Measurements from ENCODE around the gene DDX54.
A peak's percentile ranks its signal among the peaks of the same experiment; 100 is the strongest.
"Not testable (repeated sequence)": the region's sequence is repeated elsewhere in the genome, so short reads cannot be mapped to it uniquely, and the experiment has no call there.

The DDX54 gene

GRCh38 chr12:113145720-113146551, 39.3 kb downstream of the DDX54 start:
- DNase-seq (ENCODE audit: low read depth, low spot score) = no peak
- H3K27ac ChIP-seq = no peak overlapping the region

GRCh38 chr12:113144806-113145205, 40.5 kb downstream of the DDX54 start:
- DNase-seq (ENCODE audit: low read depth, low spot score) = no peak
- H3K27ac ChIP-seq = no peak overlapping the region

GRCh38 chr12:113143959-113144358, 41.3 kb downstream of the DDX54 start:
- H3K27ac ChIP-seq = no peak overlapping the region
- no peak for DNase-seq (ENCODE audit: low read depth, low spot score)

GRCh38 chr12:113142886-113143332, 42.4 kb downstream of the DDX54 start:
- DNase-seq (ENCODE audit: low read depth, low spot score) = no peak
- no peak overlapping the region for H3K27ac ChIP-seq

GRCh38 chr12:113142173-113142885, 42.9 kb downstream of the DDX54 start:
- no peak overlapping the region for H3K27ac ChIP-seq
- no peak for DNase-seq (ENCODE audit: low read depth, low spot score)

- not testable (repeated sequence) for DNase-seq (ENCODE audit: low read depth, low spot score); H3K27ac ChIP-seq
Measured at GRCh38 chr12:113141716-113142115, 43.6 kb downstream of the DDX54 start.

GRCh38 chr12:113140706-113141105, 44.6 kb downstream of the DDX54 start:
- DNase-seq (ENCODE audit: low read depth, low spot score) = no peak
- no peak overlapping the region for H3K27ac ChIP-seq

DNA sequence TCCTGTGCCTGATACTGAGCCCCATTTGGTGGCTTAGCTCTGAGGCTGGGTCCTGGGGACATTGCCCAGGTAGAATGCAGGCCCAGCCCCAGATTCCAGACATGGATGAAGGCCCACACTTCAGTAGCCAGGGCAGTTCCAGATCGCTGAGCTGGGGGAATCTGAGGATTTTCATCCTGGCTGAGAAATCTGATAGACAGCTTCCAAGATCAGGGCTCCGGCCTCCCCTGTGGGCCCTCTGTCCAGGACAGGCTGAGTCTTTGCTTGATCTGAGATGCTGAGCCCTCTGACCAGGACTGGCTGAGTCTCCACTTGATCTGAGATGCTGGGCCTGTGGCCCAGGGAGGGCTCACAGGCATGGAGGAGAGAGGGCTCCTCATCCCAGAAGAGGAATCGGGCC, 46.5 kb downstream of the DDX54 start:
- DNase-seq (ENCODE audit: low read depth, low spot score) = no peak
- H3K27ac ChIP-seq = no peak overlapping the region

DNA sequence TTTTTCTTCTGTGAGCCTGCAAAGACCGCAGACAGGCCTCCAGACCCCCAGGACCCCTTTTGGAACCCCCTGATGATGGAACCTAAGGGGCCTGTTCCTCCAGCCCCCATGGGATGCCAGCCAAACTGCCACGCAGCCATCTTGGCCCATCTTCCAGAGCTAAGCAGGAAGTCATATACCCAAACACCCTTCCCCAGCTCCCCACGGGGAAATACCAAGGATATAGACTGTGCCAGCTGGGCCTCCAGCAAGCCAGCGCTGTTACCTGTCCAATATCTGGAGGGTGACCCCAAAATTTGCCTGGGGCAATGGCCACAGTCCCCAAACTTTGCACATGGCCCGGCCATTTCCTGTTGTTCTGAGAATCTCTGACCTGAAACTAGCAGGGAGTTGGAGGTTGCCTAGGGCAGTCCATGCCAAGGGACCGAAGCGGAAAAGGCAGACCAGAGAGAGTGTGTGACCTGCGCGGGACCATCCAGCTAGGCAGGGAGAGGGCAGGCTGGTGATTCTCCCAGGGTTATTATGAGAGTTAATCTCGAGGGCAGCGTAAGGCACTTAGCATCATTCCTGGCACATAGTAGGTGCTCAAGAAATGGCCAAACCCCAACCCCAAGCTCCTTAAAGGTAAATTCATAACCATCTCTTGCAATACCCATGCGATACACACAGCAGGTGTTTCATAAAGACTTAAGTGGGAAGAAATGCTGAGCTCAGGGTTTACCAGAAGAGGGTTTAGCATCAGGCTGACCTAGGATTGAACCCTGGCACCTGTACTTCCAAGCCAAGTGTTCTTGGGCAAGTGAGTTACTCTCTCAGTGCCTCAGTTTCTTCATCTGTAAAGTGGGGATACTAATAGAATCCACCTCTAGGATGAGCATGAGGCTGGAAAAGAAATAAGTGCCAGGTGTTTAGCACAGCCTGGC, 47.2 kb downstream of the DDX54 start:
- DNase-seq (ENCODE audit: low read depth, low spot score) = no peak
- H3K27ac ChIP-seq = no peak overlapping the region

DNA sequence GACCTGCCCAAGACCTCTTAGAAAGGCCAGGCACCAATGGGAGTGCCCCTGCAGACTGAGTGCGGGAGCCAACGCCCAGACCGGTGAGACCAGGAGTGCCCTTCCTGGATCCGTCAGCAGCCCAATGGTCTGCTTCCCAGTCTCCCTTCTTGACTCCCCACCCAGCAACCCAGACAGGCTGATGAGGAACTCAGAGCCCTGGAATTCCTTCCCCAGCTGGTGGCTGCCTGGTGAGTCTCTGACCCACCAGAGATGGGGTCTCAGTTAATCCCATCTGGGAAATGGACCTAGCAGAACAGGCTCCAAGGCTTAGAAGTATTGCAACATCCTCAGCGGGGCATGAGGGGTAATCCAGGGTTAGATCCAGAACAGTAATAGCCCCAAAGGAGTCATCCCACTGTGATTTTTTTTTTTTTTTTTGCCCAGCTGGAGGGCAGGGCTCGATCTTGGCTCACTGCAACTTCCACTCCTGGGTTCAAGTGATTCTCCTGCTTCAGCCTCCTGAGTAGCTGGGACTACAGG, 48.2 kb downstream of the DDX54 start:
- no peak for DNase-seq (ENCODE audit: low read depth, low spot score)
- no peak overlapping the region for H3K27ac ChIP-seq

DNA sequence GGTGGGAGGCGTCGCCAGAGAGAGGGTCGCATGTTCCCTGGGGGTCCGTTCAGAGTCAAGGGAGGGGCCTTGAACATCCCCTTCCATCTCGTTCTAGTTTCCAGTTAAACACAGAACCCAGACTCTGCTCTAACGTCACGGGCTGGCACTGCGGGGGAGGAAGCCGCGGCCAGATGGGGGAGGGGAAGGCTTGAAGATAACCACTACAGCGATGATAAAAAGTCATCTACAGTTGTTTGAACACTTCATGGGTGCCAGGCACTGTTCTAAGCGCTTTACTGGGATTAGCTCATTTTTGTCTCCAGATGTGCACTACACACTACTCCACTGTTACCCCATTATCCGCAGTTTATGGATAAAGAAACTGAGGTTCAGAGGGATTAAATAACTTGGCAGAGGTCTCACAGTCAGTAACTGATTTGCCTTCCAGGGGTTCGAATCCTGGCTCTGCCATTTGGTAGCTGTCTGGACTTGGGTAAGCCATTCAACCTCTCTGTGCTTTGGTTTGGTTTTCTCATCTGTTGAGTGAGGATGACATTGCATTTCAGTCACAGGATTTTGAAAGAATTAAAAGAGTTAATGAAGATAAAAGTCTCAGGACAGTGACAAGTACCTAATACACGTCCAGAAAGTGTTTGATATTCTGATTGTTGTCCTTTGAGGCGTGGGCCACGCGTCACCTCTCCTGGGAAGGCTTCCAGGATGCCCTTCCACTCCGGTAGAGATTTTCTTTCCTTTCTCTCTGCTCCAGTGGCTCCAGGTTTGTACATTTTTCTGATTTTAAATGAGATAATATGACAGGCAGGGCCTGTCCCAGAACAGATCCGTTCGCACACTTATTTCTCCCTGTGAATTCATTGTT, 48.9 kb downstream of the DDX54 start:
- no peak for DNase-seq (ENCODE audit: low read depth, low spot score)
- H3K27ac ChIP-seq = peak overlapping the region; percentile 9

GRCh38 chr12:113135178-113136127, 49.8 kb downstream of the DDX54 start, which contains the start of gene RASAL1:
Gene RASAL1, minus strand, starts transcription at chr12:113135761. Its CDS starts 299 bp downstream, at chr12:113135462.
- peak within 1 kb of the TSS; percentile 9 for H3K27ac ChIP-seq
- no peak for DNase-seq (ENCODE audit: low read depth, low spot score)

DNA sequence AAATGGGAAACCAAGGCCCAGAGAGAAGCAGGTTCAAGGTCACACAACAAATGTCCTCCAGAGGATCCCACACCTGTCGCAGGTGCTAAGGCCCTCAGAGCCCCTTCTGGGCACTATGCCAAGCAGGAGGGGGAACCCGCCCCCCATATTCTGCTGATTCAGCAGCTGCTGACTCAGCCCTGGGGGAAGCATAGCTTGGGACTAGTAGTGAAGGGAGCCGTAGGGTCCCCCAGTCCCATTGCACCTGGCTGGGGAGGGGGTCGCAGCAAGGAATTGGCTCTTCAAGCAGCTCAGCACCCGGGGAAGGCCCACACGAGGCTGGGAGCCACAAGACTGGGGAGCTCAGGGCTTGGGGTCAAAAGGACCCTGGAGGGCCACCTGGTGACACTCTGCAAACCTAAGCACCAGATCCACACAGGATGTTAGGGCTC, 50.7 kb downstream of the DDX54 start:
- H3K27ac ChIP-seq = no peak overlapping the region
- DNase-seq (ENCODE audit: low read depth, low spot score) = no peak

DNA sequence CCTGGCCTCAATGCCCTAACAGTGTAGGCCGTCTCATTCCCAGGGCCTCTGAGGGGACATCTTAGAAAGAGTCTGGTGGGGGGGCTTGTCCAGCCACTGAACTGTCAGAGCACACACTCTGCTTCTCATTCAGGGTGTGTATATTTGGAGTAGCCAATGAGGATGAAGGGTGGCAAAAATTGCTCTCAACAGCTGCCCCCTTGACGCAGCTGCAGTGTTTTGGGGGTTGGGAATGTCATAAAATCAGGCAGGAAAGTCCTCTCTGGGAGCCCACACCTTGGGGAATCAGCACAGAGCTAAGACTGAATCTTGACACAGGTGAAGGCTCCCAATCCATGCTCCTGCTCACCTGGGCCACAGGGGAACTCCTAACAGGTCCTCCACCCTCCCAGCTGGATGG, 51.2 kb downstream of the DDX54 start:
- H3K27ac ChIP-seq = no peak overlapping the region
- DNase-seq (ENCODE audit: low read depth, low spot score) = no peak

DNA sequence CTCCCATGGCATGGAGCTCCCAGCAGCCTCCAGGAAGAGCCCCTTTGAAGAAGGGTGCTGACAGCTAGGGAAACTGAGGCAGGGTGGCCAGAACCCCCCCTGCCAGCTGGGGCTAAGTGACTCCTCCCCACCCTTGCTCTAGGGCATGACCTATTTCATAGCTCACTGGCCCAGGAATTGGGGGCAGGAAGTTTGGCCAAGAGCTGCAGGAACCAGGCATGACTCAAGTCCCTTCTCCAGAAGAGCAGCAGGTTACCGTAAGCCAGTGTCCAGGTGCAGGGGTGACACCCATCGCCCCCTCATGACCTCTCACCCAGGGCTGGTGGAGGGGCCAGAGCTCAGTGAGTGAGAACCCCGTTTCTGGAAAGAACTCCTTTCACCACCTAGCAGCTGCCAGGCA, 51.6 kb downstream of the DDX54 start:
- no peak for DNase-seq (ENCODE audit: low read depth, low spot score)
- no peak overlapping the region for H3K27ac ChIP-seq

DNA sequence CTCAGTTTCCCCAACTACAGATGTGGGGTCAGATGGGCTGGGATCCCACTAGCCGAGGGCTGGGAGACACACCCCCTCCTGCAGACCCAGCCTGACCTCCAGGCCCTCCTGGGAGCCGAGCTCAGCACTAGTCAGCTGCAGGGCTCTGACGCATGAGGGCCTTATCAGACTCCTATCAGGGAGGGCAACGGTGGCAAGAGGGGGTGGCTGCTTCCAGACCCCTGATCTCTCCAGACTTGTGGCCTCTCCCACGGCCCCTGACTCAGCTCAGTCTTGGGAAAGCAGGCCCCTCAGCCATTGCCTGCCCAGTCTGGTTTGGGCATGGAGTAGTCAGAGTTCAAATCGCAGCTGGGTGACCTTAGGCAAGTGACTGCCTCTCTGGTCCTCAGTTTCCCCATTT, 52.2 kb downstream of the DDX54 start:
- no peak for DNase-seq (ENCODE audit: low read depth, low spot score)

DNA sequence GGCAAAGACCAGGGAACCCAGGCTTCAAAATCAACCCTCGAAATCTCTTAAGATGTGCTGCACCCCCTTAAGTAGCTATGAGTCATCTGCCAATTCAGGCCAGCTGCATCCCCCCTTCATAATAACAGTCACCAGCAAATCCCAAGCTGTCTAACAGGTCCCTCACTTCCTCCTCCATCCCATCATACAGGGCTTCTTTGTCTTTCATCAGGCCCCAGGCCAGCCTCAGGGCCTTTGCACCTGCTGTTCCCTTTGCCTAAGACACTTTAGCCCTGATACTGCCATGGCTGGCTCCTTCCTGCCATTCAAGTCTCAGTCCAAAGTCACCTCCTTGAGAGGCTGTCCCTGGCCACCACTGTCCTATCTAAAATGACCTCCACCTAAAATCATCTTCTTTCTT, 53.7 kb downstream of the DDX54 start:
- DNase-seq (ENCODE audit: low read depth, low spot score) = no peak

More for the DNA sequence above, 52.2 kb downstream of the DDX54 start:
- no peak overlapping the region for H3K27ac ChIP-seq

DNA sequence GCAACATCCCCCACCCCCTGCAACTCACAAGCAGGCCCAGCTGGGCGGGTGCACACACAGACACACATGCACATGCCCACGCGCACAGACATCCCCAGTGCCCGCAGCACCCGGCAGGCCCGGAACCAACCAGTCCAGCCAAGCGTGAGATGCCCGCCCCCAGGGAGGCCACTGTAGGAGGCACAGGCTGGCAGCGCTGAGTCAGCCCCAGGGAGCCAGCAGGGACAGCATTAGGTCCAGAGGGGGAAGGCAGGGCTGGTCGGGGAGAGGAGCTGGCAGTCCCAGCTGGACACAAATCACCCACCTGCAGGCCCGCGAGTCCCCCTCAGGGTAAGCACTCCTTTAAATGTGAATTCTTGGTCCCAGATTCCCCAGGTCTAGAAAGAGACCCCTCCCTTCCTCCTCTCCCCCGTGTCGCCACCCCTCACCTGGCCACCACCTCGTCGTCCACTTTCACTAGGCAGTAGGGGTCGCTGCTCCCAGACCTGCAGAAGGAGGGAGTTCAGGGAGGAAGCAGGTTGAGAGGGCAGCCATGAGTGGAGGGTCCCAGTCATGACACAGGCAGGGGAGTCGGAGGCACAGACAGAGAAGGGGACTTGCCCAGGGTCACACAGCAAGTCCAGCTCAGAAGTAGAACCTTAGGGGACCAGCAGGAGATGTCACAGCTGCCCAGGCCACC, 54.7 kb downstream of the DDX54 start:
- no peak overlapping the region for H3K27ac ChIP-seq
- DNase-seq (ENCODE audit: low read depth, low spot score) = no peak

More for the DNA sequence above, 53.7 kb downstream of the DDX54 start:
- no peak overlapping the region for H3K27ac ChIP-seq
